Activated effector memory CD4-positive, alpha-beta T cell treated with Interleukin-2 at 50 U/mL for 16 hours (primary cell): ENCODE data around the gene PTK6.
A peak's percentile ranks its signal among the peaks of the same experiment; 100 is the strongest.
"Not testable (repeated sequence)": the region's sequence is repeated elsewhere in the genome, so short reads cannot be mapped to it uniquely, and the experiment has no call there.

Experiments used
- DNase-seq: peaks from one replicate; pipeline ENCODE4 v3.0.0-alpha.2; 2020

PTK6 gene

GRCh38 chr20:63568986-63569949, 32.1 kb upstream of the PTK6 start:
- no peak for DNase-seq

DNA sequence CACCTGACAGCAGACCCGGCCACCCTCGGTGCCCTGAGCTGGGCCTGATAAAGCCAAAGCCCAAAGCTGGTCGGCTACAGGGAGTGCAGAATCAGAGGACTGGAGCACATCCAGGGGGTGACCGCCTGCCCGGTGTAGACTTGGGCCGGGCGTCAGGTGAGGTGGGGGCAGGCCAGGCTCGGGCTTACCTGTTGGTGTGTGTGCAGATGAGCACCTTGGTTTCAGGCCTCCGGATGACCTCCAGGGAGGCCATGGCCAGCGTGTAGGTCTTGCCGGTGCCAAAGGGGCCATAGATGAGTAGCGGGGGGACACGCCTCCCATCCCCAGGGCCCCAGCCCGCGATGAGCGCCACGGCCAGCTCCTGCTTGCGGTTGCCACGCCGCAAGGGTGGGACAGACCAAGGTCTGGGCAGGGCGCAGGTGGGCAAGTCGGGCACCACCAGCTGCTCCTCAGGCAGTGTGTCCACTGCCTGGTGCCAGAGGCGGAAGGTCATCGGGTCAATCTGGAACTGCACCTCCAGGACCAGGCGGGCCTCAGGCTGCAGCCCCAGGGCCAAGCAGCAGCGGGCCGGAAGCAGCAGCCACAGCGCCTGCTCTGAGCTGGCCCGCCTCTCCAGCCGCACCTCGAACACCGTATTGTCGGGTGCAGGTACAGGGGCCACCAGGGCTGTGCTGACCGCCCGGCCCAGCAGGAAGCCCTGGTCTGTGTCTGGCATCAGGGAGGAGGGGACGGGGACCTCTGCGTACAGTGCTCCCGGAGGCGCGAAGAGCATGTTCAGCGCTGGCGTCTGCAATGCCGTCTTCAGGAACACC, 31.2 kb upstream of the PTK6 start:
- DNase-seq = no peak

GRCh38 chr20:63567386-63568169, 30.4 kb upstream of the PTK6 start:
- DNase-seq = peak; percentile 39

GRCh38 chr20:63567136-63567385, 29.9 kb upstream of the PTK6 start:
- no peak for DNase-seq

DNA sequence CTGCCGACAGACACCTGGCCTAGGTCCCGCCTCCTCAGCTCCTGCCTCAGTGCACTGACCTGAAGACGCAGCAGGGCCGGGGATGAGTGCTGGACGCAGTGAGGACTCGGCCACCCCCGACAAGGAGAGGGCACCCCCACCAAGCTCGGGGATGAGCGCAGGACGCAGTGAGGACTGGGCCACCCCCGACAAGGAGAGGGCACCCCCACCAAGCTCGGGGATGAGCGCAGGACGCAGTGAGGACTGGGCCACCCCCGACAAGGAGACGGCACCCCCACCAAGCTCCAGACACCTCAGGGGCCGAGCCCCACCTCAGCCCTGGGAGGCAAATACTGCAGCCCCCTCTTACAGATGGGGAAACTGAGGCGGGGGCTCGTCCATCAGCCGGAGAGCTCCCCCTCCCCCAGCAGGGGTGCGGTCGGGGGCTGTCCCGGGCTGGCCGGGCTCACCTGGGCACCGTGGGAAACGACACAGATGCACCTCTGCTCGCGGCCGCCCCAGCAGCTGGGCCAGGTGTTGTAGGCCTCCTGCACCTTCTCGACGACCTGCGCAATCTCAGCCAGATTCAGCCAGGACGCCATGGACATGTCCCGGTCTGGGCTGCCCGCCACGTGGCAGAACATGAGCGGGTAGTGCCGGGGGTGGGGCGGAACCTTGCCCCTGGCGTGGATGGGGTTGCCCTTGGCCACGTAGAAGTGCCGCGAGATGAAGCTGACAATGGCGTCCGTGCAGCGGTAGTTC, 29.4 kb upstream of the PTK6 start:
- DNase-seq = no peak

GRCh38 chr20:63565699-63566335, 28.6 kb upstream of the PTK6 start:
- DNase-seq = no peak

DNA sequence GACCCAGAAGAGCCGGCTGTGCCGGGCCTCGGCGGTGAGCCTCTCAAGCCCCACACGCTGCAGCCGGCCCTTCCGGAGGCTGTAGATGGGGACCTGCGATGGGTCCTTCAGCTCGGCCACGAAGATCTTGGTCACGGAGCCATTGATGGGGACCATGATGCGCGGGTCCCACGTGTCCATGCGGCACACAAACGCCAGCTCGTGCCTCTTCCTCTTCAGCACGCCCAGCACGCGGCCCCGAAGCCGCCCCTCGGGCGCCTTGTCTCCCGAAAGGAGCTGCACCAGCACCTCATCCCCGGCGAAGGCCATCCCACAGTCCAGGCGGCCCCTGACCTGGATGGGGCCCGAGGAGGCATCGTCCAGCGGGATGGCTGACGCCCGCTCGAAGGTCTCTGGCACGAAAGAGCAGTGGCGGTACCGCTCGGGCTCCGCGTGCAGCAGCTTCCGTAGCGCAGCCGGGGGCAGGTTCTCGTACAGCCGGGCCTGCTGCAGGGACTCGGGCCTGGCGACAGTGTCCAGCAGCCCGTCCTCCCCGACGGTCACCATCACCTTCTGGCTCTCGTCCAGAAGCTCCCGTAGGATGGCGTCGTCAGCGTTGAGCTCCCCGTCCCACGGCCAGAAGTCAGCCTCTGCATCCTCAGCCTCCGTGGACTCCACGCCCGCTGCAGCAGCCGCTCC, 28.0 kb upstream of the PTK6 start:
- DNase-seq = no peak

- no peak for DNase-seq
Observed at GRCh38 chr20:63564036-63564810, 27.0 kb upstream of the PTK6 start.

DNA sequence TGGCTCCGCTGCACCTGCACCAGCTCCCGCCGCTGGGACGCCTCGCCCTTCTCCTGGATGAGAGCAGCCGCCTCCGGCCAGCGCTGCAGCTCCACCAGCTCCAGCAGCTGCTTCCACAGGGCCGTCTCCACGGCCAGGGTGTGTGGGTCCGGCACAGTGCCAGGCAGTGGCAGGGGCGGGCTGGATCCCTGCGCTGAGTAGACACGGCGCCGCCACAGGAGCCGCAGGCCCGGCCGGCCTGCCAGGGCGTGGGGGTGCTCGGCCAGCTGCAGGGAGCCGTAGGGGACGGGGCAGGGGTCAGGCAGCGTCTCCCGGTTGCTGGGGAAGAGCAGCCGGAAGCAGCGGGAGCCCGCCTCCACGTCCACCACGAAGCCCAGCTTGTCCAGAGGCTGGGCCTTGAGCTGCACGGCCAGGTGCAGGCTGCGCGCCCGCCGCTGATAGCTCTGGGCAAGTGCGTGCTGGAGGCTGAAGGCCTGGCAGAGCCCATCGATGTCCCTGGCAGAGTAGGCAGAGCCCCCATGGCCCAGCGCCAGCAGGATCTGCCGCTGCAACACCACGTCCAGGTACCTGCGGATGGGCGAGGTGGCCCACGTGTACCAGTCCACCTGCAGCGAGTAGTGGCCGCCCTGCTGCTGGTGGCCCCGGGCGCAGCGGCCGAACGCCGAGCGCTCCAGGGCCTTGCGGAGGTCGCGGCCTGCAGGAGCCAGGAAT, 26.2 kb upstream of the PTK6 start:
- no peak for DNase-seq

- DNase-seq = no peak
Observed at GRCh38 chr20:63562461-63563224, 25.5 kb upstream of the PTK6 start.

DNA sequence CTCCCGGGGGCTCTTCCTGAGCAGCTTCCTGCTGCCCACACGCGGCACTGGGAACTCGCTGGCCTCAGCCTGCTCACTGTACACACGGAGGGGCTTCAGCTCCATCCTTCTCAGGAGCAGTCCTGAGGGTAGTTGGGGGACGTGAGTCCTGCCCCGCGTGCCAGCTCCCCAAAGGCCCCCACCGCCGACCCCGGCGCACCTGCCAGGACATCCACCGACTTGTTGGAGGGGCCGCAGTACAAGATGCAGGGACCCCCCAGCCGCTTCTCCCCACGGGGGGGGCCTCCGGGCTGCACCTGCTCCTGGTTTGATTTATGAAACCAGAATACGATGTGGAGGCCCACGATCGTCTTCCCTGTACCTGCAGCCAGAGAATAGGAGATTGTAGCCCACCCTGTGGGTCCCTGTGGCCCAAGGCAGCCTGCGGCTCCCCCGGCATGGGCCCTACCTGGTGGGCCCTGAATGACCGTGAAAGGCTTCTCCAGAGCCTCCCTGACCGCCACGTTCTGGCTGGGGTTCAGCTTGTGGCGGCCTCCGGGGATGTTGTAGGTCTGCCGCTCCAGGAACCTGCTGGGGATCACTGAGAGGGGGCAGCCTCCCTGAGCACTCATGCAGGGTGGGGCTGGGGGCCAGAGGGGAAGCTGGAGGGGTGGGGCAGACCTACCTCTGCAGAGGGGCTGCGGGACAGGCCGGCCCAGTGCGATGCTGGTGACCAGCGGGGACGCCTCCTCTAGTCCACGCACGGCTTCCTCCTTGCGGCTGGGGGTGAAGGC, 24.6 kb upstream of the PTK6 start:
- DNase-seq = no peak

DNA sequence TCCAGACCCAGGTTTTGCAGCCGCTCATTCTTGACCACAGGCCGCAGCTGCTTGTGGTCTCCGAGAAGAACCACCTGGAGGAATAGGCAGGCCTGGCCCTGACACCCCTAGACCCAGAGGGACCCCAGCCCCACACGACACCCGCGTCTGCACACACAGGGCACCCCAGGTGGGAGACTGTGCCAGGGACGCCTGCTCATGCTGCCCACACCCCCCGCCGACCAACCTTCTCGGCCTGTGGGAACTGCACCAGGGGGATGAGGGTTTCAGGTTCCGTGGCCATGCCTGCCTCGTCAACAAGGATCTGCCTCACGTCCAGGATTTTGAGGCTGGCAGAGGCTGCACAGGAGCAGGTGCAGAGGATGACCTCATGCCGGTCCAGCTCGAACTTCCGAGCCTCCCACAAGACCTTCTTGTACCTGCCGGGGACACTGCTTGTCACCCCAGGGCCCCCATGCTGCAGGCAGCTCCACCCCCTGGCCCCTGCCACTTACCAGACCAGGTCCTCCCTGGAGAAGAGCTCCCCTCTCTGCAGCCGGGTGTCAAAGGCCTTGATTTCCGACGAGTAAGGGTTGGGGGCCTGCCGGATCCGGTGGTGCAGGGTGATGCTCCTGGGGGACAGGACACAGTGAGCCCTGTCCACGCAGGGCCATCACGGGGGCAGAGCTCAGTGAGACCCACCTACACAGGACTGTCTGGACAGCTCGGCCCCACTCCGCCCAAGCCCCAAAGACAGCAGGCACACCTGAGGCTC, 23.9 kb upstream of the PTK6 start:
- no peak for DNase-seq

DNA sequence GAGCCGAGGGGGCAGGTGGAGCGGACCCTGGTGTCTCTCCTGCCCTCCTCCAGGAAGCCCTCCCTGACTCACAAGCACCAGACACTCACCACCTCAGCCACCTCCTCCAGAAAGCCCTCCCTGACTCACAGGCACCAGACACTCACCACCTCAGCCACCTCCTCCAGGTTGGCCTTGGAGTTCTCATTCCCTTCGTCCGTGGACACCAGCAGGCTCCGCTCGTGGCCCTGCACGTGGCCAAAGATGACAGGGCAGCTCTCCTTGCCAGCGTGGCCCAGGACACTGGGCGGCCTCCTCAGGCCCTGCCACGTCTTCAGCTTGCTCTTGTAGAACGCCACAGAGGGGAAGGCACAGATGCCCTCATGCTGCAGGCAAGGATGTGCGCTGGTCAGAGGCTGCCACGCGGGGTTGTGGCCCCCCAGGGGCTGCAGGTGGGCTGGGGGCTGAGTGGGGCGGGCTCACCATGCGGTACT, 23.2 kb upstream of the PTK6 start:
- no peak for DNase-seq

- DNase-seq = not testable (repeated sequence)
Observed at GRCh38 chr20:63559485-63560332, 22.5 kb upstream of the PTK6 start.

GRCh38 chr20:63558804-63559484, 21.8 kb upstream of the PTK6 start:
- DNase-seq = no peak

- no peak for DNase-seq
Observed at GRCh38 chr20:63557481-63557891, 20.3 kb upstream of the PTK6 start.
